ENCODE data around the gene KNDC1. TPM values are rescaled to one million over a fixed set of nuclear protein-coding genes. Genes with fewer than 3 reads are reported as not detected.

The KNDC1 gene
- total RNA-seq, 1 donor from 2014 or later = not detected

DNA sequence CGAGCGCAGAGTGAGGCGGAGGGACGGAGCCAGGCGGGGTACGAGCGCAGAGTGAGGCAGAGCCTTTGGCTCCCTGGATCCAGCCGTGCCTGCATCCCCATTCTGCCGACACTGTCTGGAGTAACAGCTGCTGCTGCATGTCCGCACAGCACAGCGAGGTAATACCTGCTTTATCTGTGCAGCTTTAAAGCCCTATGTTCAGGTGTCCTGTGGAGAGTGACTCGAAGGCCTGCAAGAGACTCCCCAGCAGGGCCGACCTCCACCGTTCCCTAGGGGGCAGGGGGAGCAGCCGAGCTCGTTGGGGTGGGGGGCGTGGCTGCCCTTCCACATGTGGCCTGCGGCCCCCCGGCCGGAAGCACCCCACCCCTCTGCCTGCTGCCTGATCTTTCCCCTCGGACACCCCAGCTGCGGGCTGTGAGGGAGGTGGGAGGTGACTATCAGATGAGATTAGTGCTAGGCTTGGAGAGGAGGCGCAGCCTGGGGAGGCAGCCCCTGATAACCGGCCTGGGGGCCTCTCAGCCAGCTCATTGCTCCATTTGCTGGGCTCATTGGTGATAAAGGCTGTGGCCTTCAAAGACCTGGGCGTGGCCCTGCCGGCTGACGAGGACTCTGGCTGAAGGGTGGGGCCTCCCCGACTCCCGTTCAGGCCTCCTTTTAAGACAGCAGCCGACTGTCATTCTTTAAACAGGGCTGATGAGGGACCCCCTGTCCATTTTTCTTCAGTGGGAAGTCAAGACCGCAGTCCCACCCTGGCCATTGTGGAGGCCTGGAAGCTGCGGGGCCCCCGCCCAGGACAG, 85.6 kb downstream of the KNDC1 start:
- Mint-ChIP-seq H3K36me3 (ENCODE audit: unreplicated experiment) (no peaks in the 10 kb centered on the region), H3K27ac (ENCODE audit: unreplicated experiment) (no peak overlapping the region), H3K4me3 (ENCODE audit: unreplicated experiment) (no peak overlapping the region), H3K9me3 (ENCODE audit: unreplicated experiment) (no peaks in the 10 kb centered on the region), H3K4me1 (ENCODE audit: unreplicated experiment) (no peaks in the 10 kb centered on the region), H3K27me3 (ENCODE audit: unreplicated experiment) (peaks cover 34% of the 10 kb centered on the region)
- DNase-seq (ENCODE audit: extremely low spot score, unreplicated experiment) = no peak
- TF ChIP-seq, protein P1, sequence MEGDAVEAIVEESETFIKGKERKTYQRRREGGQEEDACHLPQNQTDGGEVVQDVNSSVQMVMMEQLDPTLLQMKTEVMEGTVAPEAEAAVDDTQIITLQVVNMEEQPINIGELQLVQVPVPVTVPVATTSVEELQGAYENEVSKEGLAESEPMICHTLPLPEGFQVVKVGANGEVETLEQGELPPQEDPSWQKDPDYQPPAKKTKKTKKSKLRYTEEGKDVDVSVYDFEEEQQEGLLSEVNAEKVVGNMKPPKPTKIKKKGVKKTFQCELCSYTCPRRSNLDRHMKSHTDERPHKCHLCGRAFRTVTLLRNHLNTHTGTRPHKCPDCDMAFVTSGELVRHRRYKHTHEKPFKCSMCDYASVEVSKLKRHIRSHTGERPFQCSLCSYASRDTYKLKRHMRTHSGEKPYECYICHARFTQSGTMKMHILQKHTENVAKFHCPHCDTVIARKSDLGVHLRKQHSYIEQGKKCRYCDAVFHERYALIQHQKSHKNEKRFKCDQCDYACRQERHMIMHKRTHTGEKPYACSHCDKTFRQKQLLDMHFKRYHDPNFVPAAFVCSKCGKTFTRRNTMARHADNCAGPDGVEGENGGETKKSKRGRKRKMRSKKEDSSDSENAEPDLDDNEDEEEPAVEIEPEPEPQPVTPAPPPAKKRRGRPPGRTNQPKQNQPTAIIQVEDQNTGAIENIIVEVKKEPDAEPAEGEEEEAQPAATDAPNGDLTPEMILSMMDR (IDR thresholded peaks at IDR 0.05) = no peak

DNA sequence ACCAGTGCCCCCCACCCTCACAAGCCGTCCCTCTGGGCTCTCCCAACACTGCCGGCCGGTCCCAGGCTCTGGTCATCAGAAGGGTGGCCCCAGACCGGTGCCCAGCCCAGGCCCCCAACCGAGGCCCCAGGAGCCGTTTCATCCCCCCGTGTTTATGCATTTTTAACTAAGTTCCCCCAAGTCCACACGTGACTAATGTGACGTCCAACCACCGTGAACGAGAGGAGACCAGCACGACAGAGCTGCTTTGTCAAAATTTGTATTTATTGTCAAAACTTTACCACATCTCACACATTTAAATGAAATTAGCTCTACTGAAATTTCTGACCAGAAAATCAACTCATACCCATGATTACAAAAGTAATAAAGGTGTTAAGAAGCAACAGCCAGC, 86.2 kb downstream of the KNDC1 start:
- Mint-ChIP-seq H3K4me3 (ENCODE audit: unreplicated experiment) (no peak overlapping the region), H3K36me3 (ENCODE audit: unreplicated experiment) (no peaks in the 10 kb centered on the region), H3K27ac (ENCODE audit: unreplicated experiment) (no peak overlapping the region), H3K4me1 (ENCODE audit: unreplicated experiment) (no peaks in the 10 kb centered on the region), H3K9me3 (ENCODE audit: unreplicated experiment) (no peaks in the 10 kb centered on the region), H3K27me3 (ENCODE audit: unreplicated experiment) (peaks cover 29% of the 10 kb centered on the region)
- no peak for DNase-seq (ENCODE audit: extremely low spot score, unreplicated experiment)
- TF ChIP-seq, protein P1 (IDR thresholded peaks at IDR 0.05) = no peak

- H3K27ac Mint-ChIP-seq (ENCODE audit: unreplicated experiment) = no peak overlapping the region
- no peaks in the 10 kb centered on the region for H3K4me1 Mint-ChIP-seq (ENCODE audit: unreplicated experiment)
- H3K4me3 Mint-ChIP-seq (ENCODE audit: unreplicated experiment) = no peak overlapping the region
- TF ChIP-seq, protein P1 (IDR thresholded peaks at IDR 0.05) = no peak
- no peaks in the 10 kb centered on the region for H3K36me3 Mint-ChIP-seq (ENCODE audit: unreplicated experiment)
- no peak for DNase-seq (ENCODE audit: extremely low spot score, unreplicated experiment)
- H3K27me3 Mint-ChIP-seq (ENCODE audit: unreplicated experiment) = peaks cover 22% of the 10 kb centered on the region
- no peaks in the 10 kb centered on the region for H3K9me3 Mint-ChIP-seq (ENCODE audit: unreplicated experiment)
These were observed 87.8 kb downstream of the KNDC1 start for GRCh38 chr10:133247681-133248333.

DNA sequence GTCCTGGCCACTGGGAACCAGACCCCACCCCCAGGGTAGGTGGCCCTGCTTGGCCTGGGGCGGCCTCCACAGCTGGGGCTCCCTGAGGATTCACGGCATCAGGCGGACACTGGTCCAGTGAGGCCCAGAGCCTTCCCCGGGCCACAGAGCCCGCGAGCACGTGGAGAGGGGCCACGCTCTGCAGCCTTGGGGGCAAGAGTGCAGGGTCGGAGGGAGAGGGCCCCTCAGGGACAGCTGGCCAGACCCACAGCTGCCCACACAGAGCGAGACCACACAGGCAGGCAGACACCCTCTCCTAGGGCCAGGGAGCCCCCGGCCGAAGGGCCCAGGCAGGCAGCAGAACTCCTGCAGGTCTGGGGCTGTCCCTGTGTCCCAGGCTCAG, 88.3 kb downstream of the KNDC1 start:
- H3K27ac Mint-ChIP-seq (ENCODE audit: unreplicated experiment) = no peak overlapping the region
- TF ChIP-seq, protein P1 (IDR thresholded peaks at IDR 0.05) = no peak
- no peaks in the 10 kb centered on the region for H3K4me1 Mint-ChIP-seq (ENCODE audit: unreplicated experiment)
- DNase-seq (ENCODE audit: extremely low spot score, unreplicated experiment) = no peak
- H3K4me3 Mint-ChIP-seq (ENCODE audit: unreplicated experiment) = no peak overlapping the region
- H3K36me3 Mint-ChIP-seq (ENCODE audit: unreplicated experiment) = no peaks in the 10 kb centered on the region
- no peaks in the 10 kb centered on the region for H3K9me3 Mint-ChIP-seq (ENCODE audit: unreplicated experiment)
- peaks cover 23% of the 10 kb centered on the region for H3K27me3 Mint-ChIP-seq (ENCODE audit: unreplicated experiment)

DNA sequence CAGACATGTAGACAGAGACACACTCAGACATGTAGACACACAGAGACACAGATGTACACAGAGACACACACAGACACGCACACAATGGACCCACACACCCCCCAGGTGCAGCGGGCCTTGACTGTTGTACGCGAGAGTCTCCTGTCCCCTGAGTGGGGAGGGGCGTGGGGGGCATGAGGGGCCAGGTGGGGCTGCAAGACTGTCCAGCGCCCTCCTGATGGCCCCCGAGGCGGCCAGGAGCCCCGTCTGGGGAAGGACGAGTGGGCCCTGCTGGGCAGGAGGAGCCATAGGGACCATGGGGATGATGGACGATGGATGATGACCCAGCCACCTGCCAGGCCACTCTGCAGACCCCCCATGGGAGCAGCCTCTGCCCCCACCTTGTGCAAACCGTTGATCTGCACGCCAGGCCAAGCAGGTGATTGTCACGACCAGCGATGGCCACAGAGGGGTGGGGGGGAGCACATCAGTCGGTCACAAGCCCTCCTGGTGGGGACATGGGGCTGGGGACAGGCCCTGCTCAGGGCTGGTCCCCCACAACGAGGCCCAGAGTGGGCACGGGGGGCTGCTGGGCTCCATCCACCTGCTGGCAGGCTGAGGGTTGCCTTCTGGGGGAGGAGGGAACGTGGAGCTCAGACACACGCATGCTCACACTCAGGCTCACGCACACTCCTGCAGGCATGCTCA, 89.2 kb downstream of the KNDC1 start:
- H3K4me3 Mint-ChIP-seq (ENCODE audit: unreplicated experiment) = no peak overlapping the region
- DNase-seq (ENCODE audit: extremely low spot score, unreplicated experiment) = no peak
- H3K9me3 Mint-ChIP-seq (ENCODE audit: unreplicated experiment) = no peaks in the 10 kb centered on the region
- TF ChIP-seq, protein P1 (IDR thresholded peaks at IDR 0.05) = no peak
- no peaks in the 10 kb centered on the region for H3K4me1 Mint-ChIP-seq (ENCODE audit: unreplicated experiment)
- H3K36me3 Mint-ChIP-seq (ENCODE audit: unreplicated experiment) = no peaks in the 10 kb centered on the region
- no peak overlapping the region for H3K27ac Mint-ChIP-seq (ENCODE audit: unreplicated experiment)
- peaks cover 21% of the 10 kb centered on the region for H3K27me3 Mint-ChIP-seq (ENCODE audit: unreplicated experiment)

All from osteocyte (in vitro differentiated cells).